Lung (tissue), 12 donors: ENCODE data around the gene PXMP2. TPM values are rescaled to one million over a fixed set of nuclear protein-coding genes. Genes with fewer than 3 reads are reported as not detected.

Experiments
- ATAC-seq: fragments of 200-7000 bp; cut with Tn5 transposase; one replicate; pipeline ENCODE4 v1.9.1; 2020; ENCODE audit warnings: moderate number of reproducible peaks; ENCODE audit not compliant: insufficient read depth, low FRiP score
- DNase-seq, 3 donors: peaks; one replicate each; pipeline ENCODE4 v3.0.0-alpha.2; 2013 to 2017
- H3K27ac ChIP-seq, 2 donors: one replicate each; pipeline ENCODE4 v1.5.1; 2013; ENCODE audit warnings: mild to moderate bottlenecking in 2 of 2, moderate library complexity in 2 of 2, control low read depth in 1 of 2, inconsistent platforms in 1 of 2, low read depth in 1 of 2, low read length in 1 of 2
- H3K27me3 ChIP-seq, 3 donors: one replicate each; pipeline ENCODE4 v1.5.1; 2013; ENCODE audit warnings: low read length in 2 of 3; ENCODE audit not compliant: control insufficient read depth in 3 of 3, insufficient read depth in 3 of 3
- H3K36me3 ChIP-seq, 4 donors: one replicate each; pipeline ENCODE4 v1.5.1; 2013; ENCODE audit warnings: low read length in 4 of 4, mild to moderate bottlenecking in 1 of 4, moderate library complexity in 1 of 4; ENCODE audit not compliant: control insufficient read depth in 4 of 4, insufficient read depth in 4 of 4
- H3K4me1 ChIP-seq, 5 donors: one replicate each; pipeline ENCODE4 v1.5.1; 2013; ENCODE audit warnings: low read length in 5 of 5, mild to moderate bottlenecking in 2 of 5, moderate library complexity in 1 of 5; ENCODE audit not compliant: control insufficient read depth in 5 of 5, insufficient read depth in 5 of 5
- H3K4me3 ChIP-seq: one replicate; pipeline ENCODE4 v1.5.1; 2013; ENCODE audit warnings: mild to moderate bottlenecking, control low read depth, moderate library complexity
- H3K9ac ChIP-seq, 2 donors: one replicate each; pipeline ENCODE4 v1.5.1; 2013; ENCODE audit warnings: low read length in 2 of 2, control low read depth in 1 of 2; ENCODE audit not compliant: insufficient read depth in 1 of 2
- H3K9me3 ChIP-seq, 4 donors: one replicate each; pipeline ENCODE4 v1.5.1; 2013; ENCODE audit warnings: low read length in 3 of 4, mild to moderate bottlenecking in 1 of 4, moderate library complexity in 1 of 4; ENCODE audit not compliant: control insufficient read depth in 4 of 4, insufficient read depth in 3 of 4
- CTCF ChIP-seq: IDR thresholded peaks from 2 replicates; pipeline ENCODE4 v1.5.1; 2012; ENCODE audit warnings: mild to moderate bottlenecking; ENCODE audit errors: control extremely low read depth, extremely low read depth
- WGBS, 2 donors: extraction: QIAGEN DNeasy Blood & Tissue Kit; methylation state at CpG; one replicate each; pipeline ENCODE4 v1.1.7; 2013; 5-methylcytosine and 5-hydroxymethylcytosine counted together
- polyA plus RNA-seq, 2 donors: library from polyadenylated mRNA; stranded (reverse); fragments of 200-250 nt; gene quantifications; one replicate each; pipeline ENCODE4 v1.2.1, GENCODE V29; 2013
- total RNA-seq, 2 donors: library from RNA; depleted of rRNA in 1 of 2; stranded (reverse); fragments of >200 nt in 1 of 2; gene quantifications; one replicate each; pipeline ENCODE4 v1.2.1, GENCODE V29; 2014 to 2021
- donor health status: control.
- donor health status: control.
- donor health status: Bipolar disorder and iron deficiency.
- donor health status: healthy.
- donor health status: DM: yes; HTN: yes; CAD: no.

PXMP2 gene
- total and polyA plus RNA-seq, 4 donors, result 5.6 to 15.3 (median 13.2) TPM

- Histone ChIP-seq H3K27me3 (no peaks in the 10 kb centered on the region), H3K36me3 (peaks cover 0 to 10% (median 3%) of the 10 kb centered on the region in 4 donors), H3K27ac (no peak overlapping the region), H3K4me1 (peaks cover 0 to 14% (median 0%) of the 10 kb centered on the region in 5 donors), H3K9ac (no peak overlapping the region), H3K4me3 (no peak overlapping the region), H3K9me3 (peaks cover 0 to 4% (median 0%) of the 10 kb centered on the region in 4 donors)
- no peak for DNase-seq
- no peak for ATAC-seq
- TF ChIP-seq CTCF, result no peak
- WGBS, 2 donors, result 96% methylated on average over 6 of the region's 6 CpGs
Measured at GRCh38 chr12:132707241-132707640, 19.9 kb downstream of the PXMP2 start.

- peaks cover 0 to 4% (median 0%) of the 10 kb centered on the region in 4 donors for H3K9me3 ChIP-seq
- H3K4me3 ChIP-seq, result no peak overlapping the region
- H3K4me1 ChIP-seq, result peaks cover 0 to 14% (median 0%) of the 10 kb centered on the region in 5 donors
- TF ChIP-seq CTCF, result no peak
- no peak overlapping the region for H3K27ac ChIP-seq
- no peak overlapping the region for H3K9ac ChIP-seq
- peaks cover 0 to 10% (median 2%) of the 10 kb centered on the region in 4 donors for H3K36me3 ChIP-seq
- ATAC-seq (no peak), DNase-seq (no peak)
- 91 to 95% methylated on average over 2 of the region's 2 CpGs for WGBS, 2 donors
- H3K27me3 ChIP-seq, result no peaks in the 10 kb centered on the region
Measured at GRCh38 chr12:132708150-132708549, 20.8 kb downstream of the PXMP2 start.

GRCh38 chr12:132710043-132710404 lies 22.6 kb downstream of the PXMP2 start:
- Histone ChIP-seq H3K27ac (peak overlapping the region; percentile 50 to 73), H3K9ac (peak overlapping the region in 1 of 2 donors; percentile 63), H3K4me1 (peaks cover 0 to 14% (median 0%) of the 10 kb centered on the region in 5 donors), H3K36me3 (peaks cover 0 to 9% (median 5%) of the 10 kb centered on the region in 4 donors), H3K27me3 (no peaks in the 10 kb centered on the region), H3K9me3 (peaks cover 0 to 4% (median 0%) of the 10 kb centered on the region in 4 donors), H3K4me3 (peak overlapping the region; percentile 78)
- TF ChIP-seq CTCF, result no peak
- DNase-seq, result peak in 1 of 3 donors; percentile 8
- 1 to 2% methylated on average over 26 of the region's 26 CpGs for WGBS, 2 donors
- ATAC-seq, result peak; percentile 28
